IMR-90 (cell line): ENCODE measurements around the gene C22orf39. TPM values are rescaled to one million over a fixed set of nuclear protein-coding genes. Genes with fewer than 3 reads are reported as not detected.

Experiments
- ATAC-seq: fragments of 200-7000 bp; cut with Tn5 transposase; 2 replicates; pipeline ENCODE4 v1.9.1; 2020; ENCODE audit warnings: low read depth, mild to moderate bottlenecking, moderate library complexity
- BruUV-seq: library from RNA; stranded (reverse); fragments of 400-500 nt; replicated peaks from 2 replicates; lab custom pipeline; 2021; lab: Mats Ljungman, UMichigan
- CTCF ChIA-PET: fragments of 300-600 bp; formaldehyde crosslinking; extraction: SDS; loops from one replicate; lab custom pipeline; 2021; ENCODE audit warnings: antibody characterized with exemption; lab: Yijun Ruan, JAX
- POLR2A ChIA-PET: fragments of 300-600 bp; sonication (Branson Sonifier 250); formaldehyde crosslinking; loops from one replicate; lab custom pipeline; 2022; ENCODE audit warnings: antibody characterized with exemption; ENCODE audit not compliant: unreplicated experiment; lab: Charles Lee
- DNase-seq: peaks from one replicate; pipeline ENCODE4 v3.0.0; 2013
- H2AFZ ChIP-seq: replicated peaks from 2 replicates; pipeline ENCODE3; 2013; ENCODE audit warnings: low read length, mild to moderate bottlenecking; ENCODE audit not compliant: poor library complexity
- H2AK5ac ChIP-seq: 2 replicates; pipeline ENCODE4 v1.6.1; 2013; ENCODE audit warnings: low read depth, low read length, inconsistent platforms
- H2AK9ac ChIP-seq: replicated peaks from 2 replicates; pipeline ENCODE3; 2013; ENCODE audit warnings: mild to moderate bottlenecking, low read depth, low read length, moderate library complexity; ENCODE audit not compliant: poor library complexity
- H2BK120ac ChIP-seq: 2 replicates; pipeline ENCODE4 v1.6.1; 2013; ENCODE audit warnings: low read depth, low read length, inconsistent platforms
- H2BK15ac ChIP-seq: 3 replicates; pipeline ENCODE4 v1.6.1; 2013; ENCODE audit warnings: low read depth, low read length, inconsistent platforms
- H2BK20ac ChIP-seq: 2 replicates; pipeline ENCODE4 v1.6.1; 2013; ENCODE audit warnings: low read depth, mild to moderate bottlenecking, inconsistent platforms, low read length, moderate library complexity
- H2BK5ac ChIP-seq: 2 replicates; pipeline ENCODE4 v1.6.1; 2013; ENCODE audit warnings: mild to moderate bottlenecking, low read depth, low read length, inconsistent platforms; ENCODE audit not compliant: poor library complexity, severe bottlenecking
- H3K14ac ChIP-seq: replicated peaks from 2 replicates; pipeline ENCODE4 v1.6.1; 2013; ENCODE audit warnings: low read depth, low read length, inconsistent platforms
- H3K18ac ChIP-seq: 2 replicates; pipeline ENCODE4 v1.6.1; 2013; ENCODE audit warnings: low read depth, low read length, control low read depth
- H3K23ac ChIP-seq: 2 replicates; pipeline ENCODE4 v1.6.1; 2013; ENCODE audit warnings: low read depth, low read length, inconsistent platforms
- H3K27ac ChIP-seq: 2 replicates; pipeline ENCODE4 v1.5.1; 2013; ENCODE audit warnings: mild to moderate bottlenecking, control low read depth, low read length; ENCODE audit not compliant: insufficient read depth
- H3K27me3 ChIP-seq: 2 replicates; pipeline ENCODE4 v1.6.1; 2013; ENCODE audit warnings: low read length; ENCODE audit not compliant: control insufficient read depth, insufficient read depth
- H3K36me3 ChIP-seq: 2 replicates; pipeline ENCODE4 v1.6.1; 2013; ENCODE audit warnings: low read length, mixed read lengths; ENCODE audit not compliant: control insufficient read depth, insufficient read depth
- H3K4ac ChIP-seq: 2 replicates; pipeline ENCODE4 v1.6.1; 2013; ENCODE audit warnings: low read depth, low read length, inconsistent platforms
- H3K4me1 ChIP-seq: 2 replicates; pipeline ENCODE4 v1.6.1; 2013; ENCODE audit warnings: low read length, mixed read lengths; ENCODE audit not compliant: control insufficient read depth, insufficient read depth
- H3K4me2 ChIP-seq: 2 replicates; pipeline ENCODE4 v1.6.1; 2013; ENCODE audit warnings: low read depth, mild to moderate bottlenecking, control low read depth, low read length, moderate library complexity
- H3K4me3 ChIP-seq: 2 replicates; pipeline ENCODE4 v1.5.1; 2013; ENCODE audit warnings: low read depth, mild to moderate bottlenecking, control low read depth, low read length, moderate library complexity; ENCODE audit not compliant: insufficient read depth
- H3K56ac ChIP-seq: 2 replicates; pipeline ENCODE4 v1.6.1; 2013; ENCODE audit warnings: low read length, inconsistent platforms; ENCODE audit not compliant: insufficient read depth; ENCODE audit errors: extremely low read depth
- H3K79me1 ChIP-seq, 2 experiments: 2 replicates each; pipeline ENCODE4 v1.6.1; 2013; ENCODE audit warnings: low read length in 2 of 2, inconsistent platforms in 1 of 2, low read depth in 1 of 2
- H3K9ac ChIP-seq: 2 replicates; pipeline ENCODE4 v1.6.1; 2013; ENCODE audit warnings: low read depth, low read length, control low read depth
- H3K9me1 ChIP-seq: 2 replicates; pipeline ENCODE4 v1.6.1; 2013; ENCODE audit warnings: low read length, inconsistent platforms; ENCODE audit not compliant: insufficient read depth
- H3K9me3 ChIP-seq: 2 replicates; pipeline ENCODE4 v1.6.1; 2013; ENCODE audit warnings: low read length; ENCODE audit not compliant: control insufficient read depth, insufficient read depth
- H4K20me1 ChIP-seq: 2 replicates; pipeline ENCODE4 v1.6.1; 2013; ENCODE audit warnings: low read length, inconsistent platforms; ENCODE audit not compliant: insufficient read depth
- H4K5ac ChIP-seq: 2 replicates; pipeline ENCODE4 v1.6.1; 2013; ENCODE audit warnings: mild to moderate bottlenecking, low read depth, low read length, control low read depth
- H4K8ac ChIP-seq, 2 experiments: 2 replicates each; pipeline ENCODE4 v1.6.1; 2013; ENCODE audit warnings: low read depth in 2 of 2, low read length in 2 of 2, control low read depth in 1 of 2, inconsistent platforms in 1 of 2
- H4K91ac ChIP-seq: 2 replicates; pipeline ENCODE4 v1.6.1; 2013; ENCODE audit warnings: low read depth, low read length, inconsistent platforms; ENCODE audit not compliant: insufficient read depth
- MAFK ChIP-seq: IDR thresholded peaks from 2 replicates; pipeline ENCODE4 v1.6.1; 2012; ENCODE audit warnings: low read depth, low read length, improper control_type of control experiment
- POLR2A ChIP-seq: IDR thresholded peaks from 2 replicates; pipeline ENCODE4 v1.6.1; 2012; ENCODE audit warnings: mild to moderate bottlenecking, low read depth, low read length
- RCOR1 ChIP-seq: IDR thresholded peaks from 2 replicates; pipeline ENCODE4 v1.6.1; 2012; ENCODE audit warnings: mild to moderate bottlenecking, low read length, improper control_type of control experiment; ENCODE audit not compliant: insufficient replicate concordance
- WGBS, 2 experiments: methylation state at CpG; one replicate each; pipeline versions ENCODE4 v1.1.5 to v1.1.7; 2013; ENCODE audit warnings: missing lambda C conversion rate in 2 of 2; ENCODE audit not compliant: insufficient read length in 1 of 2; ENCODE audit errors: extremely low coverage in 2 of 2; 5-methylcytosine and 5-hydroxymethylcytosine counted together
- dilution Hi-C: fragments of 300-500 bp; cut with HindIII; formaldehyde crosslinking; loops from one replicate; pipeline ENCODE4 v1.14.3; 2018; ENCODE audit warnings: low sequenced_read_pairs; ENCODE audit not compliant: unreplicated experiment
- in situ Hi-C: fragments of 300-500 bp; cut with MboI; formaldehyde crosslinking; loops from 3 replicates; pipeline ENCODE4 v1.14.3; 2019; ENCODE audit warnings: low sequenced_read_pairs, inconsistent platforms, mixed read lengths
- intact Hi-C: fragments of 100-400 bp; cut with micrococcal nuclease; formaldehyde crosslinking; loops from 2 replicates; pipeline ENCODE4 v1.10.0; 2022
- polyA plus RNA-seq, 3 experiments: library from polyadenylated mRNA; depleted of rRNA; stranded (reverse); fragments of >200 nt; gene quantifications; 2 replicates each; pipeline ENCODE4 v1.2.3, GENCODE V29; 2012; ENCODE audit warnings: low replicate concordance in 1 of 3
- total RNA-seq: library from RNA; depleted of rRNA; stranded (reverse); fragments of >200 nt; gene quantifications from 2 replicates; pipeline ENCODE4 v1.2.3, GENCODE V29; 2012; rRNA removed
- TF ChIP-seq, protein P1 (sequence below): fragments of 150-350 bp; IDR thresholded peaks from 2 replicates; pipeline ENCODE4 v1.6.1; 2016; ENCODE audit warnings: low read depth, mild to moderate bottlenecking, low read length, moderate library complexity, borderline replicate concordance

The C22orf39 gene
- total and polyA plus RNA-seq, 2 of the 4 experiments (the other 2 are of a cell fraction) = 8.2 to 8.9 TPM

DNA sequence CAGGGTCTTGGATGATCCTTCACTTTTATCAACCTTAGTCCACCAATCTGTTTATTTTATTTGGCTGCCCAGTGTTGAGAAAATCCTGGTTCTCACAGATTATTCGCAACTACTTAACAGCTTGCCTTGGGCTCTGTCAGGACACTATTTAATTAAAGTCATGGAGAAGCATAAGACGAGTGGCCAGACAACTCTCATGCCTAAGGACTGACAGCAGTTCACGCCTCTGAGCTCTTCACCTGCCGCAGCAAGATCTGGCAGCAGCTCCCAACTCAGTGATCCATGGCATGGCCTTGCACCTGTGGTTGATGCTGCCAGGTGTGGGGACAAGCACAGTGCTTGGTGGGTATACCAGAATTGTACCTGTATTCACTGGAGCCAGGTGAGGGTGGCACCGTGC lies 53.8 kb downstream of the C22orf39 start:
- no peaks in the 10 kb centered on the region for H3K4me1 ChIP-seq
- no TSS peak for BruUV-seq
- 89% methylated on average over 2 of the region's 5 CpGs; no CpG with 5 or more reads in 1 of the 2 experiments for WGBS, 2 experiments
- no peak overlapping the region for H2BK120ac ChIP-seq
- dilution Hi-C loops (no loop called here), intact Hi-C loops (no loop called here), in situ Hi-C loops (no loop called here)
- no peak overlapping the region for H2AFZ ChIP-seq
- H2AK9ac ChIP-seq = no peak overlapping the region
- H4K5ac ChIP-seq = no peak overlapping the region
- no peak overlapping the region for H3K18ac ChIP-seq
- H2BK5ac ChIP-seq = no peak overlapping the region
- no peak overlapping the region for H3K14ac ChIP-seq
- DNase-seq (no peak), ATAC-seq (no peak)
- H3K4ac ChIP-seq = no peak overlapping the region
- no peaks in the 10 kb centered on the region for H3K27me3 ChIP-seq
- POLR2A ChIA-PET = no interaction called here
- no peak overlapping the region for H3K23ac ChIP-seq
- H2BK15ac ChIP-seq = no peak overlapping the region
- CTCF ChIA-PET = interaction anchor here (0.6 to 0.7 kb wide), 2 partner anchors 45 to 90 kb away, joined by 3 read pairs; no protein-coding TSS in a partner anchor
- H3K4me2 ChIP-seq = no peak overlapping the region
- no peak overlapping the region for H4K91ac ChIP-seq
- H3K4me3 ChIP-seq = no peak overlapping the region
- no peak overlapping the region for H3K27ac ChIP-seq
- H3K36me3 ChIP-seq = peaks cover 67% of the 10 kb centered on the region
- H3K79me1 ChIP-seq = 0 out of 4 replicates have a peak, but pooled peaks cover 0 to 6% of the 10 kb centered on the region in 2 experiments
- peaks cover 2% of the 10 kb centered on the region; the same call in 1 of the 2 replicates for H4K20me1 ChIP-seq
- TF ChIP-seq POLR2A (no peak), RCOR1 (no peak), MAFK (no peak)
- TF ChIP-seq, protein P1, sequence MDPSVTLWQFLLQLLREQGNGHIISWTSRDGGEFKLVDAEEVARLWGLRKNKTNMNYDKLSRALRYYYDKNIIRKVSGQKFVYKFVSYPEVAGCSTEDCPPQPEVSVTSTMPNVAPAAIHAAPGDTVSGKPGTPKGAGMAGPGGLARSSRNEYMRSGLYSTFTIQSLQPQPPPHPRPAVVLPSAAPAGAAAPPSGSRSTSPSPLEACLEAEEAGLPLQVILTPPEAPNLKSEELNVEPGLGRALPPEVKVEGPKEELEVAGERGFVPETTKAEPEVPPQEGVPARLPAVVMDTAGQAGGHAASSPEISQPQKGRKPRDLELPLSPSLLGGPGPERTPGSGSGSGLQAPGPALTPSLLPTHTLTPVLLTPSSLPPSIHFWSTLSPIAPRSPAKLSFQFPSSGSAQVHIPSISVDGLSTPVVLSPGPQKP = no peak
- H3K9me3 ChIP-seq = no peaks in the 10 kb centered on the region
- no peak overlapping the region for H4K8ac ChIP-seq
- no peak overlapping the region for H2AK5ac ChIP-seq
- no peak overlapping the region for H3K56ac ChIP-seq
- no peaks in the 10 kb centered on the region for H3K9me1 ChIP-seq
- no peak overlapping the region for H2BK20ac ChIP-seq
- H3K9ac ChIP-seq = no peak overlapping the region

Other genes starting within 250 kb of the C22orf39 start
- gene CLTCL1, start 156.0 kb downstream of the C22orf39 start, total RNA-seq = 7.5 and 8.1 TPM in 2 replicates
- gene CLTCL1, start 156.0 kb downstream of the C22orf39 start, polyA plus RNA-seq (2012; rRNA removed) = 6.1 and 6.2 TPM in 2 replicates
- gene HIRA, start 16.0 kb downstream of the C22orf39 start, total RNA-seq = 13.9 and 14.5 TPM in 2 replicates
- gene HIRA, start 16.0 kb downstream of the C22orf39 start, polyA plus RNA-seq (2012; rRNA removed) = 22.6 and 24.2 TPM in 2 replicates
- gene MRPL40, start 15.2 kb downstream of the C22orf39 start, total RNA-seq = 37.5 and 48.9 TPM in 2 replicates
- gene MRPL40, start 15.2 kb downstream of the C22orf39 start, polyA plus RNA-seq (2012; rRNA removed) = 36.7 and 38.0 TPM in 2 replicates
- gene UFD1, start 31.5 kb upstream of the C22orf39 start, total RNA-seq = 138 and 152 TPM in 2 replicates
- gene UFD1, start 31.5 kb upstream of the C22orf39 start, polyA plus RNA-seq (2012; rRNA removed) = 149 and 153 TPM in 2 replicates
- 37.5 and 44.6 TPM in 2 replicates for gene CDC45, start 32.2 kb upstream of the C22orf39 start, total RNA-seq
- 20.0 and 22.7 TPM in 2 replicates for gene CDC45, start 32.2 kb upstream of the C22orf39 start, polyA plus RNA-seq (2012; rRNA removed)
- gene CLDN5, start 76.7 kb upstream of the C22orf39 start, total RNA-seq = under 0.01 and 0.18 TPM in 2 replicates
- gene CLDN5, start 76.7 kb upstream of the C22orf39 start, polyA plus RNA-seq (2012; rRNA removed) = 0.17 and 0.21 TPM in 2 replicates